DMS153 treated with DMSO at 0.1 percent for 48 hours (cell line): ENCODE measurements around the gene PRDM10.

Experiments used
- DNase-seq: peaks from one replicate; lab custom pipeline; 2025; ENCODE audit not compliant: unreplicated experiment; lab: John Stamatoyannopoulos, UW

The PRDM10 gene

DNA sequence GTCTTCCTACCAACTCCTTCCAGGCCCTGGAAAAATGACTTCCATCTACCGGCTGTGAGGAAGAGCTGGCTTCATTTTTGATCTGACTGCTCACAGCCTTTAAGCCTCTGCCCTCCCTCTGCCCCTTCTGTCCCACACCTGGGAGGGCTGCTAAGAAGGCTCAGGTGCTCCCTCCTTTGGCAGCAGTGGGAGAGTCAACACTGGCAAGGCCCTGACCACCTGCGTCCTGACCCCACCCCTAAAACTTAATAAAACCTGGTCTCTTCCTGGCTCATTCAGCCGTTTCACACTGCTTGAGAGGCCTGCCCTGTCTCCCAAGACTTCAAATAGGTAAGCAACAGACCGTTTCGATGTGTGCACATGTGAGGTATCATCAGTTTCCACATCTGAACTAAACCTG is 55.2 kb downstream of the PRDM10 start:
- no peak for DNase-seq

GRCh38 chr11:129946965-129947364 is 55.7 kb downstream of the PRDM10 start:
- DNase-seq = no peak

DNA sequence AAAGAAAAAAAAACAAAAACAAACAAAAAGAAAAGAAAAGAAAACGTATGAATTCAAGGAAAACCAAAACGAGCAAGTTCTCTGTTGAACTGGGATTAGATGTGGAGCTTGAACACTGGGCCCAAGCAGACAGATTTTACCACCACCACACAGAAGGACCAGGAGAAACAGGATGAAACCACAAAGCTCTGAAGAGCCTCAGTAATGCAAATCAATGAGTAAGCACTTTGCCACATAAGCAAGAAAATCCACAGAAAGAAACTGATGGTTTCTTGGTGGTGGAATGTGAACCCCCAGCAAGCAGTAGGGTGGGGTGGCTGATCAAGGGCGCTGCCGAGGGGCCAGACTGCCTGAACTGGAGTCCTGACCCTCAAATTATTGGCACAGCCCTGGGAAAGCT is 56.4 kb downstream of the PRDM10 start:
- no peak for DNase-seq

GRCh38 chr11:129945373-129945772 is 57.3 kb downstream of the PRDM10 start:
- no peak for DNase-seq

DNA sequence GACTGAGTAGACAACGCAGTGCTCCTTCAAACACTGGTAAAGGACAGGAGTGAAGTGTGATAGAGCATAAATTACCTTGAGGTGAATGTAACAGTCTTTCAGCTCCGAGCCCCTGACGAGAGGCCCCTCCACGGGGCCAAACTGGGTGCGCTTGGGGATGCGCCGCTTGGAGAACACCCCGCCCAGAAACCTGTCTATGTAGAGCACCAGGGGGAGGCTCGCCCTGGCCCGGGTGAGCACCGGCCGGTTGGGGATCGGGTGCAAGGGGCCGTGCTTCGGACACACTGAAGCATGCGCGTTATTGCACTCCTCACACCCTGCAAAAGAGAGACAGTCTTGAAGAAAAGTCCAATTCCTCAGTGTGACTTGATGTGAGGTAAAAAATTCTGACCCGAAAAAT is 57.9 kb downstream of the PRDM10 start:
- DNase-seq = no peak

GRCh38 chr11:129943036-129943435 is 59.6 kb downstream of the PRDM10 start:
- DNase-seq = no peak

DNA sequence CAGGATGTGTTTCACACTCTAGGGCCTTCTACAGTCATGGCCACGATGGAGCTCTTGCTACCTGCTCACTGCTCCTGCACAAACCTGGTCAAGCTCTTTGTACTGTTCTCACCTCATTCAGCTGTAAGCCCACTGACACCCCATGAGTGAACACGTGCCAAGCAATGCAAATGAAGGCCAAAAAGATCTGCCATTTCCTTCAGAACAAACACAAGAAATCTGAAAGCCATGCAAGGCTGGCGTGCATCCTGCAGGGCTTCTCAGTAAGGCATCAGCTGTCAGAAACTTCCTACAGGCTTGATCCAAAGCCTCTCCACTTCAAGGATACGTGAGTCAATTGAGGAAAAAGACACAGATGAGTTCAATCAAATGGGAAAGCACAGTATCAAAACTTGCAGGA is 63.1 kb downstream of the PRDM10 start:
- no peak for DNase-seq

- no peak for DNase-seq
These were observed 63.9 kb downstream of the PRDM10 start for GRCh38 chr11:129938764-129939163.

GRCh38 chr11:129937592-129938238 is 64.9 kb downstream of the PRDM10 start:
- no peak for DNase-seq

GRCh38 chr11:129935723-129936122 is 66.9 kb downstream of the PRDM10 start:
- DNase-seq = no peak

DNA sequence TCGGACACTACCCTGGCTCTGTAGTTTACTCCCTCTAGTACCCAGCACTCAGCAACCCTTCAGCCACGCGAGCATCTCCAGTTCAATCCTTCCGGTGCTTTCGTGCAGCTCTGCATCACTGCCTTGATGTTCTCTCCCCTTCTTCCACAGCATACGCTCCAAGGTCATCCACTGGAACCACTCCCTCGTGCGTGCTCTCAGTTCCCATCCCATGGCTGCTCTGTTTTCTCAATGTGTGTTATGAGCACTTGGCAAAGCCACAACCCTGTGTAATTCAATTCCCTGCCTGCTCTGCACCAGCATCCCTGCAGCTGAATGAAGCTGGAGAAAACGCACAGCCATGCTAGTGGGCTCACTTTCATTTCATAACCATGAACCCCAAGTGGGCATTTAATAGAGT is 68.7 kb downstream of the PRDM10 start:
- no peak for DNase-seq

- DNase-seq = no peak
These were observed 69.4 kb downstream of the PRDM10 start for GRCh38 chr11:129933262-129933661.

DNA sequence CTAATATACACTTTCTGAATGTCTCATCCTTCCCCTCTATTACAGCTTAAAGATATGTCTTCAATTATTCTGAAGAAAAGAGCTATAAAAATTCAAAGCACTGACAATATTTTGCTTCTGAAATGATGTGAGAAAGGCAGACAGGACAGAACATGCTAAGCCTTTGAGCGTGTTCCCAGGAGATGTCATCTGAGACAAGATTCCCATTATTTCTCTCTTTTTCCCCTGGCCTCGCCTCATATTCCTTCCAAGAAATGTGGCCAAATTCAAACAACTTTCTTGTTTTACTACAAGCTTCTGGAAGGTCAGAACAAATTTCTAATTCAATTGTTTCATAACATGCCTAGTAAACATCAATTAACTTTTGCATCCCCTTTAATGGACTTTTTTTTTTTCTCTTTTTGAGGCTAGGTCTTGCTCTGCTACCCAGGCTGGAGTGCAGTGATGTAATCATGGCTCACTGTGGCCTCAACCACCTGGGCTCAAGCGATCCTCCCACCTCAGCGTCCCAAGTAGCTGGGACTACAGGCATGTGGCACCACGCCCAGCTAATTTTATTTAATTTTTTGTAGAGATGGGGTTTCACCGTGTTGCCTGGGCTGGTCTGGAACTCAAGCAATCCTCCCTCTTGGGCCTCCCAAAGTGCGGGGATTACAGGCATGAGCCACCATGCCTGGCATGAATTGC is 70.1 kb downstream of the PRDM10 start:
- no peak for DNase-seq

GRCh38 chr11:129930743-129931142 is 71.9 kb downstream of the PRDM10 start:
- no peak for DNase-seq

GRCh38 chr11:129930296-129930695 is 72.3 kb downstream of the PRDM10 start:
- DNase-seq = no peak

DNA sequence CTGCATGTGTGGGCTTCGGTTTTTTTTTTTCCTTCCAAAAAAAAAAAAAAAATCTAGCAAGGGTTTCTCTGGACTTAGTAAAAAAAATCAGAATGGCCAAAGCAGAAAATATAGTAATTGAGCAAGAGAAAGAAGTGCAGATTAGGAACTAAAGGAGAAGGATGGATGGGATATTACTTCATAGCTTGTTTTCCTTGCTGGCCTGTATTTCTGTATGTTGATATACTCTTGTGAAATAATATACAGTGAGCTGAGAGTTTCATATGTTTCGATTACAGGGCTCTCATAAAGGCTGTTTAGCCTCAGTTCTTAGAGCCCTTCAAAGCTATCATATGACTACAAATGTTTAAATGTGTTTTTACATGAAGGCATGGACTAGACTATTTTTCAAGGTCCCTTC is 72.9 kb downstream of the PRDM10 start:
- DNase-seq = no peak

DNA sequence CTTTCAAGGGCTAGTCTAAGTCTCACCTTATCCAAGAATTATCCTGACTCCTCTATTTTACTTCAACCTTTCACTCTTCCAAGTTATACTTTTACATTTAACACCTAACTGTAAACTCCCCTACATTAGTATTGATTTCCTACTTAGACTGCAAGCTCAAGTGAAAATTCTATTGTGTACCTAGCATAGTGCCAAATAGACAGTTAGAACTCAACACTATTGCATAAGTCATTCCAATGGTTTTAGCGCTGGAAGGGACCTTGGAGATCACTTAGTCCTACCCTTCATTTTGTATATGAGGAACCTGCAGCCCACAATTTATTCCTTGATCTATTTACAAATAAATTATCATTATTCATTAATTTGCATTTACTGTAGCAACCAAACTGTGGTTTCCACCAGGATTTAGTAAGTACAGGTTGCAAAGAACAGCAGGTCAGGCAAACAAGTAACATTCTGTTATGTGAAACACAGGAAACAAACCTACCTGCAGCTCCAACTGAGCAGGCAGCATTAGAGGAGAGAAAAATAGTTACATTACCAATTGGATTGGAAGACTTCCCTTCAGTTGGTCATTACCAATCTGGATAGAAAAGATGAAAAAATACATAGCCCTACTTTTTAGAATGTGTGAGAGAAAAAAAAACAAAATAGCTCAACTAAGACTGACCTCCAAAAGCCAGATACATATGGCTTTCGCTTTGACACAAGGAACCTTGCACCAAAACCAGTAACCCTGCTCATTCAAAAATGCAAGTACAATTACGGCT is 73.5 kb downstream of the PRDM10 start:
- no peak for DNase-seq

DNA sequence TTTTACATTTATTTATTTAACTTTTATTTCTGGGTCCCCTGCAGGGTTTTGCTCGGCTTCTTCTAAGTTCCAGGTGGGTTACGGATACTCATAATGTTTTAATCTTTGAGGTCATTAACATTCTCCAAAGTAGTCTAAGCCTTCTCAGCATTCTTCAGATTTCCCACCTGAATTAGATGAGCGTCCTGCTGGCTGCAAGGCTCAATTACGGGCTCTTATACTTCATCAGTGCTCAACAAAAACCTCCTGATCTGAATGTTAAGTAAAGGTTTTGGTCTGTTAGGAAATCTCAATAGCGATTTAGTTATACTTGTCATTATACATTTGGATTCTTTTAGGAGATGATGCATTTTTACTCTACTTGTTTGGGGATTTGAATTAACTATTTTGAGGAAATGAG is 80.0 kb downstream of the PRDM10 start:
- no peak for DNase-seq

- no peak for DNase-seq
These were observed 84.3 kb downstream of the PRDM10 start for GRCh38 chr11:129918361-129918760.

- DNase-seq = no peak
These were observed 85.4 kb downstream of the PRDM10 start for GRCh38 chr11:129917231-129917630.

DNA sequence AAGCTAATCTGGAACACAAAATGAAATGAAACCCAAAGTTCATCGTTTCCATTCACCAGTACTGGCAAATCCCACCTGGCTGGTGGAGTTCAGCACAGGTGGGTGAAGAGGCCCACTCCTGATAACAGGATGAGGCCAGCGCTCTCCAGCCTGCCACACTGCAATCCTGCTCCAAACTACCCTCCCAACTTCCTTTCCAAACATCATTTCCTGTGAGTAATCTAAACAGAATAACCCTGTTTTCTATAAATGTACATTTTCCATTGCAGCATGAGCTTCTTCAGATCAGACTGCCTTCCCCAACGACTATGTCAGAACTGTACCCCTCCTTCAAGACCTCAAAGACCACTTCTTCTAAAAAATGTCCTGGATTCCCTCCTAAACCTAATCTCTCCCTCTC is 91.3 kb downstream of the PRDM10 start:
- no peak for DNase-seq

DNA sequence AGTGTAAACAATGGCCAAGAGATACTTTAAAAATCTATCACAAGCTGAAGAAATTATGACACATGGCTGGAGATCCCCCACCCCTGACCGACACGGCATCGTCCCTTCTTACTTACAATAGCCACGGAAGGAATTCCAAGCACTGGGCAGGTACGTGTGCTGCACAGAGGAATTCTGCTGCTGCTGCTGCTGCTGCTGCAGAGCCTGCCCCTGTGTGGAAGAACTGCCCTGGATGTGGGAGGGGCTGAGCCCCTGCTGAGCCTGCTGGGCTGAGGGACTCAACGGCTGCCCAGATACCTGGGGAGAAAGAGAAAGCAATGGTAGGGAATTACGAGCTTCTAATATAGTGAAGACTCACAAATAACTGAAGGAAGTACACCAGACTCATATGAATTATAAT is 92.3 kb downstream of the PRDM10 start:
- DNase-seq = no peak
